BLaER1 (cell line): Measurements from ENCODE around the gene CENPP.

Experiments
- H3K27ac ChIP-seq: shearing (Covaris generic); formaldehyde crosslinking; 2 replicates; pipeline ENCODE4 v1.8.1; 2022
- H3K27me3 ChIP-seq: shearing (Covaris generic); formaldehyde crosslinking; 2 replicates; pipeline ENCODE4 v1.8.1; 2022
- H3K36me3 ChIP-seq: shearing (Covaris generic); formaldehyde crosslinking; 2 replicates; pipeline ENCODE4 v1.8.1; 2022
- H3K4me1 ChIP-seq: shearing (Covaris generic); formaldehyde crosslinking; 2 replicates; pipeline ENCODE4 v1.8.1; 2022
- H3K4me2 ChIP-seq: shearing (Covaris generic); formaldehyde crosslinking; 2 replicates; pipeline ENCODE4 v1.8.1; 2022
- H3K4me3 ChIP-seq: shearing (Covaris generic); formaldehyde crosslinking; 2 replicates; pipeline ENCODE4 v1.8.1; 2022
- H3K9ac ChIP-seq: shearing (Covaris generic); formaldehyde crosslinking; 2 replicates; pipeline ENCODE4 v1.8.1; 2022
- H3K9me3 ChIP-seq: shearing (Covaris generic); formaldehyde crosslinking; 2 replicates; pipeline ENCODE4 v1.8.1; 2022
- H4K20me1 ChIP-seq: shearing (Covaris generic); formaldehyde crosslinking; 2 replicates; pipeline ENCODE4 v1.8.1; 2022
- Cebpa-rat ChIP-seq: shearing (Covaris generic); IDR thresholded peaks from 2 replicates; pipeline ENCODE4 v1.8.1; 2022

CENPP gene

DNA sequence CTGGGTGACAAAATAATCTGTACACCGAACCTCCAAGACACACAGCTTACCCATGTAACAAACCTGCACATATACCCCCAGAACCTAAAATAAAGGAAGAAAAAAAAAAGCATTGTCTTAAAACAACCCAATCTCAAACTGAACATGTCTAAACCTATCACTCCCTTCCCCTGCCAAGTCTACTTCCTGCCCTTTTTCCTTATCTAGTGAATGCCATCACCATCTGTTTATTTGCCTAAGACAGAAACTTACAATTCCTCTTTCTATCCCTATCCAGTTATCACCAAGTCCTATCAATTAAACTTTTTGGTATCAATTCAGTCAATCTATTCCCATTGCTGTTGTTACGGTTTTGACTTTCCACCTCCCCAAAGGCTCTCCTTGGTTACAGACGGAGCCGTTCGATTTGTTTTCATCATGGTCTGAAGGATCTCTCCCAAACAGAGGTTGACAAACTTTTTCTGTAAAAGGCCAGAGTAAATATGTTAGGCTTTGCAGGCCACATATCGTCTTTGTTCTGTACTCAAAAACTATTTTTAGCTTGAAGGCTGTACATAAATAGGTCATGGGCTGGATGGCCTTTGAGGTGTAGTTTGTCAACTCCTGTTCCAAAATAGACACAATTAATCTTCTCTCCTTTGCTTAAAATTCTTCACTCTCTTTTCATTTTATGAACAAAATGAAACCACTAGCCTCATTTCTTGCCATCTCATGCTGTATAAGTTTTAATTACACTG lies 12.7 kb upstream of the CENPP start:
- Histone ChIP-seq H3K4me3 (no peak overlapping the region), H3K36me3 (peaks cover 81% of the 10 kb centered on the region), H3K27me3 (no peaks in the 10 kb centered on the region), H3K4me2 (peak overlapping the region; percentile 47), H3K9me3 (no peaks in the 10 kb centered on the region), H3K4me1 (peaks cover 56% of the 10 kb centered on the region), H3K27ac (peak overlapping the region; percentile 27; the same call in 1 of the 2 replicates), H3K9ac (peak overlapping the region; percentile 27; the same call in 1 of the 2 replicates), H4K20me1 (peaks cover 9% of the 10 kb centered on the region; the same call in 1 of the 2 replicates)
- TF ChIP-seq Cebpa-rat: no peak

- H3K36me3 ChIP-seq: peaks cover 81% of the 10 kb centered on the region
- H3K9ac ChIP-seq: peak overlapping the region; percentile 27; the same call in 1 of the 2 replicates
- H3K4me3 ChIP-seq: no peak overlapping the region
- H3K27me3 ChIP-seq: no peaks in the 10 kb centered on the region
- H3K4me2 ChIP-seq: peak overlapping the region; percentile 47
- no peak for TF ChIP-seq Cebpa-rat
- H3K27ac ChIP-seq: peak overlapping the region; percentile 27; the same call in 1 of the 2 replicates
- H3K4me1 ChIP-seq: peaks cover 51% of the 10 kb centered on the region
- no peaks in the 10 kb centered on the region for H3K9me3 ChIP-seq
- peaks cover 9% of the 10 kb centered on the region; the same call in 1 of the 2 replicates for H4K20me1 ChIP-seq
Measured at GRCh38 chr9:92313624-92314012, 12.1 kb upstream of the CENPP start.

GRCh38 chr9:92315456-92315855 lies 10.3 kb upstream of the CENPP start:
- H3K36me3 ChIP-seq: peaks cover 82% of the 10 kb centered on the region
- H3K27ac ChIP-seq: no peak overlapping the region
- TF ChIP-seq Cebpa-rat: peak; percentile 28; the same call in 1 of the 2 replicates
- H3K9me3 ChIP-seq: no peaks in the 10 kb centered on the region
- H3K4me3 ChIP-seq: no peak overlapping the region
- H3K27me3 ChIP-seq: no peaks in the 10 kb centered on the region
- H3K4me1 ChIP-seq: peaks cover 32% of the 10 kb centered on the region
- peaks cover 9% of the 10 kb centered on the region; the same call in 1 of the 2 replicates for H4K20me1 ChIP-seq
- no peak overlapping the region for H3K4me2 ChIP-seq
- no peak overlapping the region for H3K9ac ChIP-seq

DNA sequence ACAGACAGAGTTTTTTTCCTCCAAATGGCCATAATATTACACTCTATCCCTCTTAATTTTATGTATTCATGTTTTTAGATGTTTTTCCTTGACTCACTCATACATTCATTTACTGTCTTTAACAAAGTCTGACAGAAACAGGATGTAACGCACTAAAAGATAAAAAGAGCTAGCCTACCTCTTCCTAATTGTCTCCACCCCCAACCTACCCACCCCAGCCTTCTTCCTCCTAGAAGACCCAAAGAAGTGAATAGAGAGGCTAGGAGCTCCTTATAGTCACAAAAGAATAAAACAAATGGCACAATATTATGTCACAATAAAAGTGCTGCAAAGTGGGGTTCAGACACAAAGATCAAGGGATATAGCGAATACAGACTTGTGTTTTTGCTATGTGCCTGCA lies 1.3 kb upstream of the CENPP start:
- Histone ChIP-seq H3K4me3 (peak overlapping the region; percentile 88), H3K9ac (peak overlapping the region; percentile 99), H3K9me3 (no peaks in the 10 kb centered on the region), H3K36me3 (peaks cover 37% of the 10 kb centered on the region), H3K4me2 (peak overlapping the region; percentile 87), H3K4me1 (peaks cover 34% of the 10 kb centered on the region), H3K27me3 (no peaks in the 10 kb centered on the region), H4K20me1 (no peaks in the 10 kb centered on the region), H3K27ac (peak overlapping the region; percentile 100)
- TF ChIP-seq Cebpa-rat: no peak

DNA sequence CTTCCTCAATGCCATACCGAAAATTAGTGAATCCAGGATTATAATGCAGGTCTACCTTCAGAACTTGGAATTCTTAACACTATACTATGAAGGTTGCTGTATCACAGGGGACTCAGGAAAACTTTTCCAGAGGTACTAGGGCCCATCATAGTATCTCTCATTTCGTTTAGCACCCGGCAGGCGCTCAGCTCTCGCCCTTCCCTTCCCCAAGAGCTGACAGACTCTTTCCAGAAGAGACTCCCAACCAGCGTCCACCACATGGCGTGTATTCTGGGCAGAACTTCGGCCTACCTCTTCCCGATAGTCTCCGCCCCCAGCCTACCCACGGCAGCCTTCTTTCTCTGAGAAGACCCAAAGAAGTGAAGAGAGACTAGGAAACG lies 874 bp upstream of the CENPP start:
- peak overlapping the region; percentile 100 for H3K27ac ChIP-seq
- peaks cover 34% of the 10 kb centered on the region for H3K4me1 ChIP-seq
- H3K36me3 ChIP-seq: peaks cover 33% of the 10 kb centered on the region
- H4K20me1 ChIP-seq: no peaks in the 10 kb centered on the region
- peak overlapping the region; percentile 99 for H3K9ac ChIP-seq
- no peaks in the 10 kb centered on the region for H3K9me3 ChIP-seq
- peak overlapping the region; percentile 88 for H3K4me3 ChIP-seq
- H3K4me2 ChIP-seq: peak overlapping the region; percentile 87
- no peak for TF ChIP-seq Cebpa-rat
- H3K27me3 ChIP-seq: no peaks in the 10 kb centered on the region

- no peak for TF ChIP-seq Cebpa-rat
- Histone ChIP-seq H3K36me3 (peaks cover 21% of the 10 kb centered on the region), H3K27ac (peak overlapping the region; percentile 100), H4K20me1 (no peaks in the 10 kb centered on the region), H3K4me3 (peak overlapping the region; percentile 88), H3K27me3 (no peaks in the 10 kb centered on the region), H3K9me3 (no peaks in the 10 kb centered on the region), H3K9ac (peak overlapping the region; percentile 99), H3K4me1 (peaks cover 34% of the 10 kb centered on the region), H3K4me2 (peak overlapping the region; percentile 87)
Measured at GRCh38 chr9:92325991-92326500, 293 bp downstream of the CENPP start.

DNA sequence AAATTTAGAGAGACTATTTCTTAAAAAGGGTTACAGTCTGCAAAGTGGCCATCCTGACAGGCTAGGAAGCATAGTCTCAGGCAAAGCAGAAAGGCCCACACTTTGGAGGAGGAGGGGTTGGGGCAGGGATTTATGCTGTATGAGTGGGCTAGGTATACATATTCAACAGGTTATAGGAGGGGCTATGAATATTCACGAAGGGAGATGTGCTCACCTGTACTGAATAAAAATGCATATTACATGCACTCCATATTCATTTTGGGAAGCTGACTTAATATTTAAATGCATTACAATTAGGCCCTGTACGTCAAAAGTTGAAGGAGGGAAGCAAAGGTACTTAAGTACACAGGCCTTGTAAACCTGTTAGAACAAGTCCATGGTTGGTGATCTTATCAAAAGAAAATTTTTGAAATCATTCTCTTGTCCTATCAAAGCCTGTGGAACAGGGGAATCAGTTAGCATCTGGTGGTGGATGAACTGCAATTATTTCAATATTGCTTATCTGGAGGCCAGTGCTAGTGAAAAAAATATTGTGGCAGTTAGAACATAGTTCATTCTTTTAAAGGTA lies 1.6 kb downstream of the CENPP start:
- Histone ChIP-seq H3K4me2 (peak overlapping the region; percentile 87), H3K4me3 (peak overlapping the region; percentile 88; the same call in 1 of the 2 replicates), H3K9ac (peak overlapping the region; percentile 99; the same call in 1 of the 2 replicates), H4K20me1 (no peaks in the 10 kb centered on the region), H3K36me3 (peaks cover 13% of the 10 kb centered on the region), H3K4me1 (peaks cover 34% of the 10 kb centered on the region), H3K27me3 (no peaks in the 10 kb centered on the region), H3K9me3 (no peaks in the 10 kb centered on the region), H3K27ac (no peak overlapping the region)
- TF ChIP-seq Cebpa-rat: no peak

DNA sequence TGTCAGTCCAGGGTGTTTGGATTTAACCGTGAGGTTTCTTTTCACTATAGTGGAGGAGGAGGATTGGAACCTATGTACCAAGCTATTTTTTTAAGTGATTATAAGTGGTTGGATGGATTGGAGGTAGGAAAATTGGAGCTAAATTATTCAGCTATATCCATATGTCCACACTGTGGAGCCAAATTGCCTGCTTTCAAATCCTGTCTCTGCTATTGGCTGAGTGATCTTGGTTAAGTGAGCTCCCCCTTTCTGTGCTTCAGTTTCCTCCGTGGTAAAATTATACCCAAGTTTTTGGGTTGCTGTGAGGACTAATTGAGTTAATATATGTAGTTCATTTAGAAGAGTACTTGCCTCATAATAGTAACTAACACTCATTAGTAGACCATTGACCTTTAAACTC lies 2.5 kb downstream of the CENPP start:
- Histone ChIP-seq H3K4me3 (no peak overlapping the region), H3K27ac (no peak overlapping the region), H3K27me3 (no peaks in the 10 kb centered on the region), H3K4me2 (peak overlapping the region; percentile 87; the same call in 1 of the 2 replicates), H3K9ac (peak overlapping the region; percentile 9; the same call in 1 of the 2 replicates), H3K36me3 (peaks cover 13% of the 10 kb centered on the region), H3K4me1 (peaks cover 34% of the 10 kb centered on the region), H3K9me3 (no peaks in the 10 kb centered on the region), H4K20me1 (no peaks in the 10 kb centered on the region)
- TF ChIP-seq Cebpa-rat: no peak

DNA sequence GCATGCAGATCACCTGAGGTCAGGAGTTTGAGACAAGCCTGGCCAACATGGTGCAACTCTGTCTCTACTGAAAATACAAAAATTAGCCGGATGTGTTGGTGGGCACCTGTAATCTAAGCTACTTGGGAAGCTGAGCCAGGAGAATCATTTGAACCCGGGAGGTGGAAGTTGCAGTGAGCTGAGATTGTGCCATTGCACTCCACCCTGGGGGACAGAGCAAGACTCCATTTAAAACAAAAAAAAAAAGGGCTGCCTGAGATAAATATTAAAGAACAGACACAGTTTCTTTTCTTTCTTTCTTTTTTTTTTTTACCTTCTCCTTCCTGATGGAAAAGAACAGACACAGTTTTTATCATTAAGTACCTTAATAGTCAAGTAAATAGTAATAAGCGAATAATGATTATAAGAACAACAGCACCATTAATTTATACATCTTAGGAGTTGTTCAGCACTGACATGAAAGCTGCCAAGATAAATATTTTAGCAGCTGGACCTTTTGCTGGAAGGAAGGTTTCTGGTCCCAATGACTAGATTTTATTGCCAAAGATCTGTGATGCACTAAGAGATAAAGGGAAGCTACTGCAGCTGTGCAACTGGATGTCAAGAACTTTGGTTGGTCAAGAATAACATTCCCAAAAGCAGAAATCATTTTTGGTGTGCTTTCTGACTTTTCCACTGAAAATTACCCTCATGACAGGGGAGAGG lies 7.0 kb downstream of the CENPP start:
- no peak overlapping the region for H3K27ac ChIP-seq
- H3K36me3 ChIP-seq: peaks cover 51% of the 10 kb centered on the region

More for the DNA sequence above, 7.0 kb downstream of the CENPP start:
- H4K20me1 ChIP-seq: no peaks in the 10 kb centered on the region
- H3K9ac ChIP-seq: no peak overlapping the region
- no peak overlapping the region for H3K4me2 ChIP-seq
- H3K27me3 ChIP-seq: no peaks in the 10 kb centered on the region
- H3K4me1 ChIP-seq: peaks cover 7% of the 10 kb centered on the region
- TF ChIP-seq Cebpa-rat: no peak
- no peaks in the 10 kb centered on the region for H3K9me3 ChIP-seq
- H3K4me3 ChIP-seq: no peak overlapping the region
